ENCODE results near the gene HNF1A. TPM values are rescaled to one million over a fixed set of nuclear protein-coding genes. Genes with fewer than 3 reads are reported as not detected.
"Not testable (repeated sequence)": the region's sequence is repeated elsewhere in the genome, so short reads cannot be mapped to it uniquely, and the experiment has no call there.

HNF1A gene
- total and polyA plus RNA-seq, 2 donors (not counting 3 experiments of a cell fraction or from before 2014, with no cell fraction given): not detected

DNA sequence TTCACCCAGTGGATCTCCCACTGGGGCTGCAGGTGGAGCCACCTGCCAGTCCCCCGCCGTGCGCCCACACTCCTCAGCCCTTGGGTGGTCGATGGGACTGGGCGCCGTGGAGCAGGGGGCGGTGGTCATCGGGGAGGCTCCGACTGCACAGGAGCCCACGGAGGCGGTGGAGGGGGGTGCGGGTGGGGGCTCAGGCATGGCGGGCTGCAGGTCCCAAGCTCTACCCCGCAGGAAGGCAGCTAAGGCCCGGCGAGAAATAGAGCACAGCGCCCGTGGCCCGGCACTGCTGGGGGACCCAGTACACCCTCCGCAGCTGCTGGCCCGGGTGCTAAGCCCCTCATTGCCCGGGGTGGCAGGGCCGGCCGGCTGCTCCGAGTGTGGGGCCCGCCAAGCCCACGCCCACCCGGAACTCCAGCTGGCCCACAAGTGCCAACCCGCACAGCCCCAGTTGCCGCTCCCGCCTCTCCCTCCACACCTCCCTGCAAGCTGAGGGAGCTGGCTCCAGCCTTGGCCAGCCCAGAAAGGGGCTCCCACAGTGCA lies 28.0 kb upstream of the HNF1A start:
- BruUV-seq (replicated peaks); H4K20me1 ChIP-seq (replicated peaks; ENCODE audit: control insufficient read depth, extremely low read depth, insufficient read depth, low read length); H3K27ac ChIP-seq (ENCODE audit: insufficient read depth, low read depth, low read length); dilution Hi-C loops (cut with MboI; ENCODE audit: extremely low pct_ligation_motif_present, low sequenced_read_pairs); H3K9me3 ChIP-seq (replicated peaks; ENCODE audit: control insufficient read depth, insufficient read depth, low read length); intact Hi-C loops (cut with micrococcal nuclease); H3K4me3 ChIP-seq (replicated peaks in 1 of 3; ENCODE audit: insufficient read depth in 1 of 3, low read depth in 1 of 3, low read length in 3 of 3); H3K27me3 ChIP-seq (ENCODE audit: control insufficient read depth in 2 of 2, insufficient read depth in 2 of 2, low read length in 2 of 2); POLR2A ChIA-PET; FAIRE-seq; H2AFZ ChIP-seq (ENCODE audit: low read depth, low read length); H3K4me1 ChIP-seq (ENCODE audit: control insufficient read depth, extremely low read depth, insufficient read depth, low read length); H3K4me2 ChIP-seq (ENCODE audit: insufficient read depth, low read length); H3K9me1 ChIP-seq (replicated peaks; ENCODE audit: control insufficient read depth, extremely low read depth, insufficient read depth, low read length); H3K9ac ChIP-seq (replicated peaks; ENCODE audit: extremely low read depth, insufficient read depth, low read length); H3K79me2 ChIP-seq (ENCODE audit: control insufficient read depth, insufficient read depth, low read length); DNase-seq (ENCODE audit: low read depth, low spot score); H3K36me3 ChIP-seq (ENCODE audit: control insufficient read depth in 2 of 2, extremely low read depth in 1 of 2, insufficient read depth in 2 of 2, low read length in 2 of 2): not testable (repeated sequence)
- CTCF ChIA-PET: interaction anchor here (0.8 kb wide), 1 partner anchor 200 kb away, joined by 3 read pairs; no protein-coding TSS in a partner anchor

DNA sequence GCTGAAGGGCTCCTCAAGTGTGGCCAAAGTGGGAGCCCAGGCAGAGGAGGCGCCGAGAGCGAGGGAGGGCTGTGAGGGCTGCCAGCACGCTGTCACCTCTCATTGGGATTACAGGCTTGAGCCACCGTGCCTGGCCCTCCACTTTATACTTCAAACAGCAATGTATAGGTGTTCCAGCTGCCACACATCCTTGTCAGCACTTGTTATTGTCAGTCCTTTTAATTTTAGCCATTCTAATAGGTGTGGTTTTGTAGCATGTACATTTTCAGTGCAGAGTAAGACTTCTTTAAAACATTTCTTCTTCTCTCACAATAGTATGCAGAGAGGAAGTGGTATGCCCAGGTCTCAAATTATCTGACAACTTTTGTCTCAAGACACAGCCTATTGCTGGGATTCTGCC lies 27.5 kb upstream of the HNF1A start:
- Histone ChIP-seq H2AFZ (ENCODE audit: low read depth, low read length) (no peak overlapping the region), H3K9me3 (replicated peaks; ENCODE audit: control insufficient read depth, insufficient read depth, low read length) (no peaks in the 10 kb centered on the region), H3K79me2 (ENCODE audit: control insufficient read depth, insufficient read depth, low read length) (no peaks in the 10 kb centered on the region), H4K20me1 (replicated peaks; ENCODE audit: control insufficient read depth, extremely low read depth, insufficient read depth, low read length) (no peaks in the 10 kb centered on the region), H3K27ac (ENCODE audit: insufficient read depth, low read depth, low read length) (no peak overlapping the region), H3K36me3 (ENCODE audit: control insufficient read depth in 2 of 2, extremely low read depth in 1 of 2, insufficient read depth in 2 of 2, low read length in 2 of 2) (no peaks in the 10 kb centered on the region), H3K4me2 (ENCODE audit: insufficient read depth, low read length) (no peak overlapping the region), H3K27me3 (ENCODE audit: control insufficient read depth in 2 of 2, insufficient read depth in 2 of 2, low read length in 2 of 2) (no peaks in the 10 kb centered on the region), H3K4me3 (replicated peaks in 1 of 3; ENCODE audit: insufficient read depth in 1 of 3, low read depth in 1 of 3, low read length in 3 of 3) (no peak overlapping the region), H3K4me1 (ENCODE audit: control insufficient read depth, extremely low read depth, insufficient read depth, low read length) (no peaks in the 10 kb centered on the region), H3K9ac (replicated peaks; ENCODE audit: extremely low read depth, insufficient read depth, low read length) (no peak overlapping the region), H3K9me1 (replicated peaks; ENCODE audit: control insufficient read depth, extremely low read depth, insufficient read depth, low read length) (no peaks in the 10 kb centered on the region)
- intact Hi-C loops (cut with micrococcal nuclease): no loop called here
- dilution Hi-C loops (cut with MboI; ENCODE audit: extremely low pct_ligation_motif_present, low sequenced_read_pairs): no loop called here
- POLR2A ChIA-PET: no interaction called here
- FAIRE-seq: no peak
- CTCF ChIA-PET: interaction anchor here (0.6 to 0.8 kb wide), 2 partner anchors 200 to 301 kb away, joined by 3 read pairs; no protein-coding TSS in a partner anchor
- no TSS peak for BruUV-seq (replicated peaks)
- DNase-seq (ENCODE audit: low read depth, low spot score): no peak
- TF ChIP-seq GATA2 (IDR thresholded peaks at IDR 0.05; ENCODE audit: insufficient read depth, insufficient read length, low read depth, low read length) (no peak), FOS (IDR thresholded peaks at IDR 0.05; ENCODE audit: borderline replicate concordance, insufficient read depth, low read length) (no peak), POLR2AphosphoS5 (IDR thresholded peaks at IDR 0.05; ENCODE audit: insufficient read depth, low read depth, low read length) (no peak), EZH2 (IDR thresholded peaks at IDR 0.05; ENCODE audit: borderline replicate concordance, low read depth, low read length, severe bottlenecking) (no peak), POLR2A (IDR thresholded peaks at IDR 0.05; ENCODE audit: low read depth, low read length) (no peak), MYC (IDR thresholded peaks at IDR 0.05; ENCODE audit: low read depth, low read length) (no peak), JUN (IDR thresholded peaks at IDR 0.05; ENCODE audit: borderline replicate concordance, insufficient read depth, insufficient read length, low read depth) (no peak)
- TF ChIP-seq, protein P1, sequence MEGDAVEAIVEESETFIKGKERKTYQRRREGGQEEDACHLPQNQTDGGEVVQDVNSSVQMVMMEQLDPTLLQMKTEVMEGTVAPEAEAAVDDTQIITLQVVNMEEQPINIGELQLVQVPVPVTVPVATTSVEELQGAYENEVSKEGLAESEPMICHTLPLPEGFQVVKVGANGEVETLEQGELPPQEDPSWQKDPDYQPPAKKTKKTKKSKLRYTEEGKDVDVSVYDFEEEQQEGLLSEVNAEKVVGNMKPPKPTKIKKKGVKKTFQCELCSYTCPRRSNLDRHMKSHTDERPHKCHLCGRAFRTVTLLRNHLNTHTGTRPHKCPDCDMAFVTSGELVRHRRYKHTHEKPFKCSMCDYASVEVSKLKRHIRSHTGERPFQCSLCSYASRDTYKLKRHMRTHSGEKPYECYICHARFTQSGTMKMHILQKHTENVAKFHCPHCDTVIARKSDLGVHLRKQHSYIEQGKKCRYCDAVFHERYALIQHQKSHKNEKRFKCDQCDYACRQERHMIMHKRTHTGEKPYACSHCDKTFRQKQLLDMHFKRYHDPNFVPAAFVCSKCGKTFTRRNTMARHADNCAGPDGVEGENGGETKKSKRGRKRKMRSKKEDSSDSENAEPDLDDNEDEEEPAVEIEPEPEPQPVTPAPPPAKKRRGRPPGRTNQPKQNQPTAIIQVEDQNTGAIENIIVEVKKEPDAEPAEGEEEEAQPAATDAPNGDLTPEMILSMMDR (IDR thresholded peaks at IDR 0.05; ENCODE audit: extremely low read depth in 1 of 2, insufficient read depth in 1 of 2, low read depth in 1 of 2, low read length in 2 of 2): no peak
- TF ChIP-seq, protein P2, sequence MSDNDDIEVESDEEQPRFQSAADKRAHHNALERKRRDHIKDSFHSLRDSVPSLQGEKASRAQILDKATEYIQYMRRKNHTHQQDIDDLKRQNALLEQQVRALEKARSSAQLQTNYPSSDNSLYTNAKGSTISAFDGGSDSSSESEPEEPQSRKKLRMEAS (IDR thresholded peaks at IDR 0.05; ENCODE audit: insufficient read depth, insufficient read length): no peak

Data from endothelial cell of umbilical vein (primary cell).